Thoracic aorta (tissue), 2 donors: ENCODE results near the gene SLIT3. TPM values are rescaled to one million over a fixed set of nuclear protein-coding genes. Genes with fewer than 3 reads are reported as not detected.
A peak's percentile ranks its signal among the peaks of the same experiment; 100 is the strongest.

Experiments used
- ATAC-seq: fragments of 150-250 bp; one replicate; pipeline ENCODE4 v1.8.0; 2017; ENCODE audit warnings: low read depth; ENCODE audit not compliant: insufficient number of reproducible peaks, low FRiP score
- DNase-seq: peaks from one replicate; pipeline ENCODE4 v3.0.0-alpha.2; 2020; ENCODE audit warnings: low spot score
- H3K27ac ChIP-seq, 2 donors: fragments of 200-600 bp; sonication (generic); 1 replicate in 1 of 2; 2 replicates in 1 of 2; pipeline ENCODE4 v1.5.1; 2016; ENCODE audit warnings: mild to moderate bottlenecking in 2 of 2, moderate library complexity in 2 of 2
- H3K27me3 ChIP-seq: fragments of 200-600 bp; sonication (generic); replicated peaks from 2 replicates; pipeline ENCODE4 v1.6.0; 2016; ENCODE audit warnings: mild to moderate bottlenecking; ENCODE audit not compliant: insufficient read depth
- H3K36me3 ChIP-seq: fragments of 200-600 bp; sonication (generic); one replicate; pipeline ENCODE4 v1.5.1; 2016
- H3K4me1 ChIP-seq, 2 donors: fragments of 200-600 bp; sonication (generic); 1 replicate in 1 of 2; 2 replicates in 1 of 2; pipeline versions ENCODE4 v1.5.1 to v1.6.0; 2016; ENCODE audit warnings: low read depth in 2 of 2, mild to moderate bottlenecking in 1 of 2; ENCODE audit not compliant: control insufficient read depth in 1 of 2
- H3K4me3 ChIP-seq: fragments of 200-600 bp; sonication (generic); 2 replicates; pipeline ENCODE4 v1.5.1; 2016; ENCODE audit warnings: mild to moderate bottlenecking
- H3K9me3 ChIP-seq: fragments of 200-600 bp; sonication (generic); 2 replicates; pipeline ENCODE4 v1.5.1; 2016
- CTCF ChIP-seq: fragments of 200-600 bp; sonication (generic); IDR thresholded peaks from one replicate; pipeline ENCODE4 v1.5.1; 2019; ENCODE audit warnings: antibody characterized with exemption
- total RNA-seq, 2 donors: library from RNA; depleted of rRNA; stranded (reverse); fragments of >200 nt; gene quantifications; one replicate each; pipeline versions ENCODE4 v1.1.0 to v1.2.3, GENCODE V29; 2016

The SLIT3 gene
- total RNA-seq, 2 donors from 2014 or later, result 80.1 to 86.9 TPM

- no peak for ATAC-seq
- peaks cover 14 to 43% of the 10 kb centered on the region in 2 donors for H3K4me1 ChIP-seq
- no peak overlapping the region for H3K27ac ChIP-seq
Measured at GRCh38 chr5:169162407-169162806, 138.5 kb downstream of the SLIT3 start.

GRCh38 chr5:169161022-169161680 lies 139.8 kb downstream of the SLIT3 start:
- peak; percentile 9 for DNase-seq
- ATAC-seq, result peak; percentile 67
- H3K27ac ChIP-seq, result peak overlapping the region; percentile 58 to 79
- peaks cover 9% of the 10 kb centered on the region for H3K9me3 ChIP-seq
- H3K36me3 ChIP-seq, result no peaks in the 10 kb centered on the region
- H3K4me1 ChIP-seq, result peaks cover 14 to 43% of the 10 kb centered on the region in 2 donors
- H3K4me3 ChIP-seq, result peak overlapping the region; percentile 40
- H3K27me3 ChIP-seq, result no peaks in the 10 kb centered on the region
- no peak for TF ChIP-seq CTCF

More at GRCh38 chr5:169162407-169162806, 138.5 kb downstream of the SLIT3 start:
- Histone ChIP-seq H3K9me3 (peaks cover 9% of the 10 kb centered on the region), H3K4me3 (no peak overlapping the region), H3K27me3 (no peaks in the 10 kb centered on the region), H3K36me3 (no peaks in the 10 kb centered on the region)
- TF ChIP-seq CTCF, result no peak
- no peak for DNase-seq

GRCh38 chr5:169160405-169160901 lies 140.5 kb downstream of the SLIT3 start:
- Histone ChIP-seq H3K36me3 (no peaks in the 10 kb centered on the region), H3K4me3 (peak overlapping the region; percentile 40), H3K27ac (peak overlapping the region; percentile 58 to 79), H3K27me3 (no peaks in the 10 kb centered on the region), H3K4me1 (peaks cover 14 to 43% of the 10 kb centered on the region in 2 donors), H3K9me3 (peaks cover 9% of the 10 kb centered on the region)
- TF ChIP-seq CTCF, result peak; percentile 38
- ATAC-seq (no peak), DNase-seq (no peak)

- ATAC-seq, result no peak
- H3K36me3 ChIP-seq, result no peaks in the 10 kb centered on the region
- peaks cover 6 to 27% of the 10 kb centered on the region in 2 donors for H3K4me1 ChIP-seq
- H3K27me3 ChIP-seq, result no peaks in the 10 kb centered on the region
- TF ChIP-seq CTCF, result no peak
- H3K27ac ChIP-seq, result no peak overlapping the region
- no peak for DNase-seq
- H3K4me3 ChIP-seq, result no peak overlapping the region
- H3K9me3 ChIP-seq, result peaks cover 9% of the 10 kb centered on the region
Measured at GRCh38 chr5:169158764-169159163, 142.2 kb downstream of the SLIT3 start.

- peaks cover 9% of the 10 kb centered on the region for H3K9me3 ChIP-seq
- H3K4me1 ChIP-seq, result peaks cover 6 to 20% of the 10 kb centered on the region in 2 donors
- ATAC-seq, result no peak
- H3K27ac ChIP-seq, result no peak overlapping the region
- no peak for TF ChIP-seq CTCF
- no peak overlapping the region for H3K4me3 ChIP-seq
- no peaks in the 10 kb centered on the region for H3K36me3 ChIP-seq
- no peak for DNase-seq
- no peaks in the 10 kb centered on the region for H3K27me3 ChIP-seq
Measured at GRCh38 chr5:169157064-169157463, 143.9 kb downstream of the SLIT3 start.
